Stimulated activated naive CD8-positive, alpha-beta T cell treated with anti-CD3 and anti-CD28 coated beads, Interleukin-15, Interleukin-2, amounts not matched to agents 100 ng/mL and 50 ng/mL, for 24 hours (primary cell): Measurements from ENCODE around the gene ZRANB2.

Source experiments
- H3K27ac Mint-ChIP-seq: one replicate; pipeline ENCODE4 v1.8.0; 2021; ENCODE audit warnings: mild to moderate bottlenecking, mixed read lengths
- H3K27me3 Mint-ChIP-seq: one replicate; pipeline ENCODE4 v1.8.0; 2021; ENCODE audit warnings: mixed read lengths
- H3K36me3 Mint-ChIP-seq: one replicate; pipeline ENCODE4 v1.8.0; 2021; ENCODE audit warnings: low read depth, mixed read lengths
- H3K4me1 Mint-ChIP-seq: one replicate; pipeline ENCODE4 v1.8.0; 2021; ENCODE audit warnings: low read depth, mixed read lengths
- H3K4me3 Mint-ChIP-seq: one replicate; pipeline ENCODE4 v1.8.0; 2021; ENCODE audit warnings: mild to moderate bottlenecking, mixed read lengths
- H3K9me3 Mint-ChIP-seq: one replicate; pipeline ENCODE4 v1.8.0; 2021; ENCODE audit warnings: mixed read lengths

The ZRANB2 gene

GRCh38 chr1:71080739-71081696 is at the start of gene ZRANB2:
Gene ZRANB2, minus strand, starts transcription at chr1:71081035. Its CDS starts 40 bp downstream, at chr1:71080995.
- no peaks in the 10 kb centered on the region for H3K9me3 Mint-ChIP-seq
- H3K4me3 Mint-ChIP-seq = peak within 1 kb of the TSS; percentile 99
- peaks cover 33% of the 10 kb centered on the region for H3K36me3 Mint-ChIP-seq
- H3K27me3 Mint-ChIP-seq = peaks cover 10% of the 10 kb centered on the region
- H3K4me1 Mint-ChIP-seq = peaks cover 29% of the 10 kb centered on the region
- peak within 1 kb of the TSS; percentile 99 for H3K27ac Mint-ChIP-seq

- Mint-ChIP-seq H3K9me3 (peaks cover 45% of the 10 kb centered on the region), H3K4me1 (no peaks in the 10 kb centered on the region), H3K27ac (no peak overlapping the region), H3K4me3 (no peak overlapping the region), H3K36me3 (no peaks in the 10 kb centered on the region), H3K27me3 (no peaks in the 10 kb centered on the region)
These were observed 47.2 kb upstream of the ZRANB2 start for GRCh38 chr1:71128060-71128459.

GRCh38 chr1:71118086-71118485 is 37.3 kb upstream of the ZRANB2 start:
- Mint-ChIP-seq H3K4me3 (no peak overlapping the region), H3K36me3 (no peaks in the 10 kb centered on the region)

GRCh38 chr1:71116729-71117128 is 35.9 kb upstream of the ZRANB2 start:
- H3K36me3 Mint-ChIP-seq = no peaks in the 10 kb centered on the region
- peaks cover 5% of the 10 kb centered on the region for H3K27me3 Mint-ChIP-seq
- H3K9me3 Mint-ChIP-seq = peaks cover 7% of the 10 kb centered on the region
- H3K27ac Mint-ChIP-seq = no peak overlapping the region
- no peaks in the 10 kb centered on the region for H3K4me1 Mint-ChIP-seq
- H3K4me3 Mint-ChIP-seq = no peak overlapping the region

More at GRCh38 chr1:71118086-71118485, 37.3 kb upstream of the ZRANB2 start:
- Mint-ChIP-seq H3K9me3 (peaks cover 14% of the 10 kb centered on the region), H3K4me1 (no peaks in the 10 kb centered on the region), H3K27me3 (peaks cover 5% of the 10 kb centered on the region), H3K27ac (no peak overlapping the region)

- no peaks in the 10 kb centered on the region for H3K36me3 Mint-ChIP-seq
- H3K27ac Mint-ChIP-seq = no peak overlapping the region
- H3K9me3 Mint-ChIP-seq = peaks cover 6% of the 10 kb centered on the region
- peaks cover 6% of the 10 kb centered on the region for H3K27me3 Mint-ChIP-seq
- no peak overlapping the region for H3K4me3 Mint-ChIP-seq
- H3K4me1 Mint-ChIP-seq = no peaks in the 10 kb centered on the region
These were observed 26.0 kb upstream of the ZRANB2 start for GRCh38 chr1:71106658-71107322.

GRCh38 chr1:71104417-71104816 is 23.6 kb upstream of the ZRANB2 start:
- no peaks in the 10 kb centered on the region for H3K36me3 Mint-ChIP-seq

GRCh38 chr1:71101839-71102376 is 21.1 kb upstream of the ZRANB2 start:
- Mint-ChIP-seq H3K4me1 (no peaks in the 10 kb centered on the region), H3K9me3 (peaks cover 3% of the 10 kb centered on the region), H3K36me3 (no peaks in the 10 kb centered on the region), H3K27me3 (peaks cover 11% of the 10 kb centered on the region), H3K27ac (no peak overlapping the region), H3K4me3 (no peak overlapping the region)

More at GRCh38 chr1:71104417-71104816, 23.6 kb upstream of the ZRANB2 start:
- Mint-ChIP-seq H3K27me3 (peaks cover 7% of the 10 kb centered on the region), H3K4me3 (no peak overlapping the region), H3K4me1 (no peaks in the 10 kb centered on the region), H3K27ac (no peak overlapping the region), H3K9me3 (peaks cover 6% of the 10 kb centered on the region)

GRCh38 chr1:71097428-71097827 is 16.6 kb upstream of the ZRANB2 start:
- H3K36me3 Mint-ChIP-seq = no peaks in the 10 kb centered on the region
- H3K9me3 Mint-ChIP-seq = no peaks in the 10 kb centered on the region
- no peak overlapping the region for H3K4me3 Mint-ChIP-seq
- H3K4me1 Mint-ChIP-seq = no peaks in the 10 kb centered on the region
- H3K27me3 Mint-ChIP-seq = peaks cover 8% of the 10 kb centered on the region
- H3K27ac Mint-ChIP-seq = no peak overlapping the region

- Mint-ChIP-seq H3K4me3 (no peak overlapping the region), H3K4me1 (no peaks in the 10 kb centered on the region), H3K27me3 (peaks cover 11% of the 10 kb centered on the region)
These were observed 14.1 kb upstream of the ZRANB2 start for GRCh38 chr1:71094913-71095312.

GRCh38 chr1:71093938-71094337 is 13.1 kb upstream of the ZRANB2 start:
- H3K4me3 Mint-ChIP-seq = no peak overlapping the region
- no peaks in the 10 kb centered on the region for H3K9me3 Mint-ChIP-seq
- H3K4me1 Mint-ChIP-seq = no peaks in the 10 kb centered on the region
- peaks cover 10% of the 10 kb centered on the region for H3K27me3 Mint-ChIP-seq
- no peaks in the 10 kb centered on the region for H3K36me3 Mint-ChIP-seq
- no peak overlapping the region for H3K27ac Mint-ChIP-seq

More at GRCh38 chr1:71094913-71095312, 14.1 kb upstream of the ZRANB2 start:
- no peaks in the 10 kb centered on the region for H3K9me3 Mint-ChIP-seq
- no peak overlapping the region for H3K27ac Mint-ChIP-seq
- H3K36me3 Mint-ChIP-seq = no peaks in the 10 kb centered on the region

GRCh38 chr1:71089536-71090270 is 8.9 kb upstream of the ZRANB2 start:
- Mint-ChIP-seq H3K36me3 (no peaks in the 10 kb centered on the region), H3K27ac (no peak overlapping the region), H3K9me3 (no peaks in the 10 kb centered on the region), H3K27me3 (peaks cover 11% of the 10 kb centered on the region), H3K4me1 (no peaks in the 10 kb centered on the region), H3K4me3 (no peak overlapping the region)

- no peak overlapping the region for H3K27ac Mint-ChIP-seq
- no peak overlapping the region for H3K4me3 Mint-ChIP-seq
- no peaks in the 10 kb centered on the region for H3K4me1 Mint-ChIP-seq
- no peaks in the 10 kb centered on the region for H3K9me3 Mint-ChIP-seq
- H3K27me3 Mint-ChIP-seq = peaks cover 11% of the 10 kb centered on the region
- no peaks in the 10 kb centered on the region for H3K36me3 Mint-ChIP-seq
These were observed 7.9 kb upstream of the ZRANB2 start for GRCh38 chr1:71088645-71089287.

GRCh38 chr1:71087713-71088112 is 6.9 kb upstream of the ZRANB2 start:
- Mint-ChIP-seq H3K27ac (no peak overlapping the region), H3K36me3 (no peaks in the 10 kb centered on the region), H3K4me3 (no peak overlapping the region), H3K27me3 (peaks cover 19% of the 10 kb centered on the region), H3K4me1 (no peaks in the 10 kb centered on the region), H3K9me3 (no peaks in the 10 kb centered on the region)

- Mint-ChIP-seq H3K27me3 (peaks cover 21% of the 10 kb centered on the region), H3K36me3 (no peaks in the 10 kb centered on the region), H3K4me1 (peaks cover under 1% of the 10 kb centered on the region), H3K4me3 (no peak overlapping the region), H3K9me3 (no peaks in the 10 kb centered on the region), H3K27ac (no peak overlapping the region)
These were observed 6.2 kb upstream of the ZRANB2 start for GRCh38 chr1:71087060-71087459.
